KOPT-K1 (cell line): ENCODE measurements around the gene ERCC6.

ENCODE experiments used
- H3K27ac ChIP-seq: fragments of 200-600 bp; sonication (generic); 2 replicates; pipeline ENCODE4 v1.5.1; 2016; ENCODE audit warnings: antibody characterized with exemption, mild to moderate bottlenecking, low read depth, low read length; ENCODE audit not compliant: poor library complexity, severe bottlenecking
- H3K36me3 ChIP-seq: fragments of 200-600 bp; sonication (generic); 2 replicates; pipeline ENCODE4 v1.5.1; 2017; ENCODE audit warnings: antibody characterized with exemption, mild to moderate bottlenecking, low read length, moderate library complexity; ENCODE audit not compliant: insufficient read depth
- H3K9me3 ChIP-seq: fragments of 200-600 bp; sonication (generic); 2 replicates; pipeline ENCODE4 v1.5.1; 2017; ENCODE audit warnings: antibody characterized with exemption, low read length, mild to moderate bottlenecking; ENCODE audit not compliant: insufficient read depth, poor library complexity, severe bottlenecking

ERCC6 gene

DNA sequence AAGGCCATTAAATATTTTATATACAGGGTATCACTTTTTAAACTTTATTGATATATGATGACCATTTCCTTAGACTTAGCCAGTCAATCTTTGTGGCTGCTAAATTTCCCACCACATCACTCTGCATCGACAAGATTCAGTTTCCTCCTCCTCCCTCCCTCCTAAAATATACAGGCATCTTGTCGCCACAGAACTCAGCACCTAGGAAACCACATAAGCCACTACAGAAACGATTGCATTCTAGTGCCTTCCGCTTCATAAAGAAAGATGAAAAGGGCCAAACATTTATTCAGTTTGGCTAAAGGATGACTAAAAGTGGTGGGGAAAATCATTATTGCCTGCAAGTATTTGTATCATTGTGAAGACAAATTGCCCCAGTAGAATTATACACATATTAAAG lies 30.7 kb downstream of the ERCC6 start:
- no peak overlapping the region for H3K27ac ChIP-seq
- no peaks in the 10 kb centered on the region for H3K9me3 ChIP-seq
- no peaks in the 10 kb centered on the region for H3K36me3 ChIP-seq

- Histone ChIP-seq H3K36me3 (no peaks in the 10 kb centered on the region), H3K9me3 (no peaks in the 10 kb centered on the region), H3K27ac (no peak overlapping the region)
Observed at GRCh38 chr10:49505589-49505988, 33.3 kb downstream of the ERCC6 start.

- Histone ChIP-seq H3K9me3 (no peaks in the 10 kb centered on the region), H3K36me3 (no peaks in the 10 kb centered on the region), H3K27ac (no peak overlapping the region)
Observed at GRCh38 chr10:49505076-49505475, 33.8 kb downstream of the ERCC6 start.

- Histone ChIP-seq H3K9me3 (no peaks in the 10 kb centered on the region), H3K36me3 (no peaks in the 10 kb centered on the region), H3K27ac (no peak overlapping the region)
Observed at GRCh38 chr10:49504528-49504927, 34.4 kb downstream of the ERCC6 start.

DNA sequence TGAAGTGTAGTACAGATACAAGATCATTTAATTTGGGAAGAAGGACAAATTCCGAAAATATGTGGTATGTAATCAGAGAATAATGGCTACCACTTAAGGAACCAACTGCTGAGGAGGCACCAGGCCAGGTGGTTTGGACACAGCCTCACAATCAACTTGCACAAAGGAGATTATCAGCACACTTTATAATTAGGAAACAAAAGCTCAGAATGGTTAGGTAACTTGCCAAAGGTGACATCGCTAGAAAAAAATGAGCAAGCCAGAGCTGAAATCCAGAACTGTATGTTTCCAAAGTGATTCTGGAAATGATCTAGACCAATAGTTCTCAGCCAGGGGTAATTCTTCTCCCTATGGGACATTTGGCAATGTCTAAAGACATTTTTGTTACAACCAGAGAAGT lies 36.6 kb downstream of the ERCC6 start:
- Histone ChIP-seq H3K9me3 (no peaks in the 10 kb centered on the region), H3K27ac (no peak overlapping the region), H3K36me3 (no peaks in the 10 kb centered on the region)

GRCh38 chr10:49500412-49500811 lies 38.5 kb downstream of the ERCC6 start:
- H3K36me3 ChIP-seq: no peaks in the 10 kb centered on the region
- H3K27ac ChIP-seq: no peak overlapping the region
- no peaks in the 10 kb centered on the region for H3K9me3 ChIP-seq

- no peaks in the 10 kb centered on the region for H3K36me3 ChIP-seq
Observed at GRCh38 chr10:49499305-49499851, 39.5 kb downstream of the ERCC6 start.

GRCh38 chr10:49498425-49498824 lies 40.5 kb downstream of the ERCC6 start:
- no peaks in the 10 kb centered on the region for H3K9me3 ChIP-seq
- no peak overlapping the region for H3K27ac ChIP-seq
- H3K36me3 ChIP-seq: no peaks in the 10 kb centered on the region

More at GRCh38 chr10:49499305-49499851, 39.5 kb downstream of the ERCC6 start:
- no peak overlapping the region for H3K27ac ChIP-seq
- no peaks in the 10 kb centered on the region for H3K9me3 ChIP-seq

GRCh38 chr10:49497358-49497757 lies 41.6 kb downstream of the ERCC6 start:
- Histone ChIP-seq H3K27ac (no peak overlapping the region), H3K36me3 (no peaks in the 10 kb centered on the region), H3K9me3 (no peaks in the 10 kb centered on the region)

GRCh38 chr10:49488056-49488717 lies 50.7 kb downstream of the ERCC6 start:
- Histone ChIP-seq H3K27ac (no peak overlapping the region), H3K36me3 (no peaks in the 10 kb centered on the region), H3K9me3 (no peaks in the 10 kb centered on the region)

- no peak overlapping the region for H3K27ac ChIP-seq
- H3K9me3 ChIP-seq: no peaks in the 10 kb centered on the region
- H3K36me3 ChIP-seq: no peaks in the 10 kb centered on the region
Observed at GRCh38 chr10:49486738-49487137, 52.2 kb downstream of the ERCC6 start.

DNA sequence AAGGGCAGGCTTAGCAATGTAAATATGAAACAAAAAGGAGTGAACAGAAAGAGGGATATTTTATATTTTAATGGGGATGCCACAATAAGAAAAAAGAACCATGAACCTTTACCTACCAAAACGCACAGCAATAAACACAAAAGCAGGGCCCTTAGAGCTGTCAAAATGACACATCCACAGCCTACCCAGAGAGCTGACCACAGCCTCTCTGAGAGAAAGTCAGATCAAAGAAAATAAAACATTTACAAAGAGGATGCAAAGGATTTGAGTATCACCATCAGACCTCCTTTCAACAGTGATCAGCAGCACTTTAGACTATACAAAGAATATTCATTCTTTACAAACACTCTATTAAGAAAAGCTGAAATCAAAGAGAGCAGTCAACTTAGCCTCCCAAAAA lies 52.9 kb downstream of the ERCC6 start:
- Histone ChIP-seq H3K9me3 (no peaks in the 10 kb centered on the region), H3K27ac (no peak overlapping the region), H3K36me3 (no peaks in the 10 kb centered on the region)

DNA sequence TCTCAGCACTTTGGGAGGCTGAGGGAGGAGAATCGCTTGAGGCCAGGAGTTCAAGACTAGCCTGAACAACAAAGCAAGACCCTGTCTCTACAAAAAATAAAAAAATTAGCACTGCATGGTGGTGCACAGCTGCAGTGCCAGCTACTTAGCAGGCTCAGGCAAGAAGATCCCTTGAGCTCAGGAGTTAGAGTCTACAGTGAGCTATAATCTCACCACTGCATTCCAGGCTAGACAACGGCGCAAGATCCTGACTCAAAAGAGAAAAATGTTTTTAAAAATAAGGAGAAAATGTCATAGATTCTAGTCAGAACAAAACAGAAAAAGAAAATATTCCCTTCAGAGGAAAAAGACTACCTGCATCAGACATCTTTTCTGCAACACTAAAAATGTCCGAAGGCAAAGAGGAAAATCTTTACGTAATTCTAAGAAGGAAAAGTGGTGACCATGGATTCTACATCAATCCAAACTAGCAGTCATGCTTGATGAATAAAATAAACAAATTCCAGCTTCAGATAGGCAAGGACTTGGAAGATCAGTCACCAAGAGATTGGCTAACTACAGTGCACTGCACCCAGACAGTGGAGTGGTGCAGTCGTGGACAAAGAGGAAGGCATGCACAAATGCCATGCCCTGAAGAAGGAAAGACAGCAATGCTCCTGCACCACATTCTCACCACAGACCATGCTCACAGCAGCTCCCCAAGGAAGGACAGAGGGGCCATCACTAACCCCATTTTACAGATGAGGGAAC lies 54.3 kb downstream of the ERCC6 start:
- Histone ChIP-seq H3K27ac (no peak overlapping the region), H3K36me3 (no peaks in the 10 kb centered on the region), H3K9me3 (no peaks in the 10 kb centered on the region)

DNA sequence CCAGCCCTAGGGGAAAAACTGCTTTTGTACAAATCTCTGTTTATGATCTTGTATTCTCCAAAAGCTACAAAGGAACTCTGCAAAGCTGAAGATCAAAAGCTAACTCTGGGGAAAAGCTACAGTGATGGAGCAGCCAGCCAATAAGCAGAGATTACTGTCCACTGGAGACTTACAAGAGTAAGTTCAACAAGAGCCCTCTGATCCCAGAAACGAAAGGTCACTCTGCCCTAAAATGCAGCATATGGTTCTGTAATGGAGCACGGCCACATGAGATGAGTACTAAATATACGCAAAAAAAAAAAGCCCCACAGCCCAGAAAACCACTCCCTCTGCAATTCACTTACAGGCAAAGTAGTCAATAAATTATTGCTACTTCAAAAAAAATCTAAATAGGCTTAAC lies 60.1 kb downstream of the ERCC6 start:
- Histone ChIP-seq H3K27ac (no peak overlapping the region), H3K36me3 (peaks cover 20% of the 10 kb centered on the region; the same call in 1 of the 2 replicates), H3K9me3 (no peaks in the 10 kb centered on the region)

- H3K9me3 ChIP-seq: no peaks in the 10 kb centered on the region
- H3K27ac ChIP-seq: no peak overlapping the region
- H3K36me3 ChIP-seq: peaks cover 44% of the 10 kb centered on the region; the same call in 1 of the 2 replicates
Observed at GRCh38 chr10:49474901-49475300, 64.0 kb downstream of the ERCC6 start.
